Measurements from ENCODE around the gene RASAL1. TPM values are rescaled to one million over a fixed set of nuclear protein-coding genes. Genes with fewer than 3 reads are reported as not detected.

Gene RASAL1
- total RNA-seq, 2 experiments from 2014 or later, result 1.2 to 2.7 TPM

DNA sequence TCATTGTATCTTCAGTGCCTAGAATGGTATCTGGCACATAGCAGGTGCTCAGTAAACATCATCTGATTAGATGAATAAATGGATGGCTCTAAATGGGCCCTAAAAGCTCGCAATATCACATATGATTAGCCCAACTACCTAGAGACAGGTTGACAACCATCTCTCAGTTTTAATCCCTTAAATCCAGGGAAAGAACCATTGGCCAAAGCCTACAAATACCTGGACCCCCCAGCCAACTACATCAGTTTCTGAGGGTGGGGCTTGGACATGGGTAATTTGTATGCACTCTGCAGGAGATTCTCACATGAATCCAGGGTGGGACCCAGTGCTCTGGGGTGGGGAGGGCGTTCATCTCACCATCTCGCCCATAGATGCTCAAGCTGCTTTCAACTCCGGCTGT, 83.8 kb downstream of the RASAL1 start:
- H3K4me3 Mint-ChIP-seq, result no peak overlapping the region

DNA sequence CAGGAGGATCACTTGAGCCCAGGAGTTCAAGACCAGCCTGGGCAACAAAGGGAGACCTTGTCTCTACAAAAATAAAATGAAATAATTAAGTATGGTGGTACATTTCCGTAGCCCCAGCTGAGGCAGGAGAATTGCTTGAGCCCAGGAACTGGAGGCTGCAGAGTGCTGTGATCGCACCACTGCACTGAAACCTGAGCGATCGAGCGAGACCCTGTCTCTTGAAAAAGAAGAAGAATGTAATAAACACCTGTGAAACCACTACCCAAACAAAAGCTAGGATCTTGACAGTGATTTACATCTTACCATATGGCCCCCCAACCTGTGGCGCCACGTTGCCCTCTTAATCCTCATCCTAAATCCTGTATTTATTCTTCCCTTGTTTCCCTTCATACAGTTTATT, 84.8 kb downstream of the RASAL1 start:
- H3K36me3 ChIP-seq (ENCODE audit: insufficient read depth, low read length), result no peaks in the 10 kb centered on the region
- H3K9me3 Mint-ChIP-seq, result no peaks in the 10 kb centered on the region
- H3K27ac ChIP-seq (ENCODE audit: low read depth in 1 of 2, low read length in 2 of 2), result no peak overlapping the region
- ATAC-seq (ENCODE audit: poor library complexity) (no peak), DNase-seq (no peak)
- TF ChIP-seq, protein P1, sequence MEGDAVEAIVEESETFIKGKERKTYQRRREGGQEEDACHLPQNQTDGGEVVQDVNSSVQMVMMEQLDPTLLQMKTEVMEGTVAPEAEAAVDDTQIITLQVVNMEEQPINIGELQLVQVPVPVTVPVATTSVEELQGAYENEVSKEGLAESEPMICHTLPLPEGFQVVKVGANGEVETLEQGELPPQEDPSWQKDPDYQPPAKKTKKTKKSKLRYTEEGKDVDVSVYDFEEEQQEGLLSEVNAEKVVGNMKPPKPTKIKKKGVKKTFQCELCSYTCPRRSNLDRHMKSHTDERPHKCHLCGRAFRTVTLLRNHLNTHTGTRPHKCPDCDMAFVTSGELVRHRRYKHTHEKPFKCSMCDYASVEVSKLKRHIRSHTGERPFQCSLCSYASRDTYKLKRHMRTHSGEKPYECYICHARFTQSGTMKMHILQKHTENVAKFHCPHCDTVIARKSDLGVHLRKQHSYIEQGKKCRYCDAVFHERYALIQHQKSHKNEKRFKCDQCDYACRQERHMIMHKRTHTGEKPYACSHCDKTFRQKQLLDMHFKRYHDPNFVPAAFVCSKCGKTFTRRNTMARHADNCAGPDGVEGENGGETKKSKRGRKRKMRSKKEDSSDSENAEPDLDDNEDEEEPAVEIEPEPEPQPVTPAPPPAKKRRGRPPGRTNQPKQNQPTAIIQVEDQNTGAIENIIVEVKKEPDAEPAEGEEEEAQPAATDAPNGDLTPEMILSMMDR (IDR thresholded peaks at IDR 0.05), result no peak
- intact Hi-C loops (cut with DNase I, micrococcal nuclease), result loop anchor here in 1 of 2 experiments (10.0 kb wide), 1 partner anchor 104 kb away; no protein-coding TSS in a partner anchor
- no peaks in the 10 kb centered on the region for H3K36me3 Mint-ChIP-seq (ENCODE audit: low read depth)
- no peaks in the 10 kb centered on the region for H3K27me3 ChIP-seq (ENCODE audit: control insufficient read depth in 1 of 2, insufficient read depth in 2 of 2, low read length in 2 of 2)
- peaks cover 29% of the 10 kb centered on the region for H3K4me1 ChIP-seq (ENCODE audit: insufficient read depth, low read length)
- H3K4me3 Mint-ChIP-seq, result no peak overlapping the region
- peaks cover 62% of the 10 kb centered on the region for H3K4me1 Mint-ChIP-seq (ENCODE audit: low read depth)
- no peak overlapping the region for H3K4me3 ChIP-seq (ENCODE audit: low read length)
- ChIA-PET POLR2A (no interaction called here), CTCF (interaction anchor here (3.2 kb wide), 1 partner anchor 123 kb away, joined by 21 read pairs; no protein-coding TSS in a partner anchor)
- no peak overlapping the region for H3K27ac Mint-ChIP-seq
- H3K9me3 ChIP-seq (ENCODE audit: control insufficient read depth in 1 of 2, insufficient read depth in 1 of 2, low read length in 2 of 2), result no peaks in the 10 kb centered on the region
- H3K27me3 Mint-ChIP-seq, result no peaks in the 10 kb centered on the region

More for the DNA sequence above, 83.8 kb downstream of the RASAL1 start:
- intact Hi-C loops (cut with DNase I, micrococcal nuclease), result loop anchor here in 1 of 2 experiments (10.0 kb wide), 1 partner anchor 103 kb away; no protein-coding TSS in a partner anchor
- Histone ChIP-seq H3K27ac (ENCODE audit: low read depth in 1 of 2, low read length in 2 of 2) (no peak overlapping the region), H3K4me3 (ENCODE audit: low read length) (no peak overlapping the region), H3K27me3 (ENCODE audit: control insufficient read depth in 1 of 2, insufficient read depth in 2 of 2, low read length in 2 of 2) (no peaks in the 10 kb centered on the region), H3K4me1 (ENCODE audit: insufficient read depth, low read length) (peaks cover 35% of the 10 kb centered on the region), H3K9me3 (ENCODE audit: control insufficient read depth in 1 of 2, insufficient read depth in 1 of 2, low read length in 2 of 2) (no peaks in the 10 kb centered on the region), H3K36me3 (ENCODE audit: insufficient read depth, low read length) (no peaks in the 10 kb centered on the region)
- no peaks in the 10 kb centered on the region for H3K36me3 Mint-ChIP-seq (ENCODE audit: low read depth)
- no peaks in the 10 kb centered on the region for H3K9me3 Mint-ChIP-seq
- ATAC-seq (ENCODE audit: poor library complexity) (no peak), DNase-seq (no peak)
- TF ChIP-seq, protein P1 (IDR thresholded peaks at IDR 0.05), result no peak
- H3K27ac Mint-ChIP-seq, result no peak overlapping the region
- ChIA-PET POLR2A (no interaction called here), CTCF (no interaction called here)
- H3K27me3 Mint-ChIP-seq, result no peaks in the 10 kb centered on the region
- peaks cover 69% of the 10 kb centered on the region for H3K4me1 Mint-ChIP-seq (ENCODE audit: low read depth)

DNA sequence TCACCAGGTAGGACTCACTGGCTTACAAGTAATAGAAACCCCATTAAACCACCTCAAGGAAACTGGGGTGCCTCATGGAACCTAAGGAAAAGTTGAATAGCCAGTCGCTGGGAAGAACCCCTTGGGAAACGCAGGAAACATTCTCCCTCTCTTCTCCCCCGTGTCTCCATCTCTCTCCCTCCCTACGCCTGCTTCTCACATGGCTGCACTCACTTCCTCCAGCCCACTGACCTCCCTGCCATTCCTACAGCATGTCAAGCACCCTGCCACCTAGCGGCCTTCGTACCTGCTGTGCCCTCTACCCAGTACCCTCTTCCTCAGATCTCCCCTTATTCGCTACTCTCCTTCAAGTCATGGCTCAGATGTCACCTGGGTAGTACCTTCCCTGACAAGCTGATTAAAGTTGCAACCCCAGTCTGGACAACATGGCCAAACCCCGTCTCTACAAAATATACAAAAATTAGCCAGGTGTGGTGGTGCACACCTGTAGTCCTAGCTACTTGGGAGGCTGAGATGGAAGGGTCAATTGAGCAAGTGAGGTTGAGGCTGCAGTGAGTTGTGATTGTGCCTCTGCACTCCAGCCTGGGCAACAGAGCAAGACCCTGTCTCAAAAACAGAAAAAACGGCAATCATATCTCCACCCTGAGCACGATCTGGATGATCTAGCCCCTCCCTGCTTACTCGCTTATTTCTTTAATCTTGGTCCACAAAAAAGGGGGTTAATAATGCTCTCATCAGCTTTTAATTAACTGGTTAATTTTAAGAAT, 85.4 kb downstream of the RASAL1 start:
- Mint-ChIP-seq H3K4me3 (no peak overlapping the region), H3K4me1 (ENCODE audit: low read depth) (peaks cover 60% of the 10 kb centered on the region), H3K27ac (no peak overlapping the region), H3K36me3 (ENCODE audit: low read depth) (no peaks in the 10 kb centered on the region), H3K27me3 (no peaks in the 10 kb centered on the region), H3K9me3 (no peaks in the 10 kb centered on the region)
- intact Hi-C loops (cut with DNase I, micrococcal nuclease), result loop anchor here (2.0 to 10.0 kb wide), 2 partner anchors 103 to 105 kb away; no protein-coding TSS in a partner anchor
- Histone ChIP-seq H3K27ac (ENCODE audit: low read depth in 1 of 2, low read length in 2 of 2) (no peak overlapping the region), H3K27me3 (ENCODE audit: control insufficient read depth in 1 of 2, insufficient read depth in 2 of 2, low read length in 2 of 2) (no peaks in the 10 kb centered on the region), H3K36me3 (ENCODE audit: insufficient read depth, low read length) (no peaks in the 10 kb centered on the region), H3K4me1 (ENCODE audit: insufficient read depth, low read length) (peaks cover 22% of the 10 kb centered on the region), H3K4me3 (ENCODE audit: low read length) (no peak overlapping the region), H3K9me3 (ENCODE audit: control insufficient read depth in 1 of 2, insufficient read depth in 1 of 2, low read length in 2 of 2) (no peaks in the 10 kb centered on the region)
- ChIA-PET CTCF (interaction anchor here (1.3 to 3.2 kb wide), 2 partner anchors 49 to 124 kb away, joined by 5 to 21 read pairs; no protein-coding TSS in a partner anchor), POLR2A (interaction anchor here (1.2 kb wide), 1 partner anchor 42 kb away, joined by 3 read pairs; no protein-coding TSS in a partner anchor)
- DNase-seq, result peak in 1 of 14 experiments; percentile 25
- TF ChIP-seq, protein P1 (IDR thresholded peaks at IDR 0.05), result no peak
- ATAC-seq (ENCODE audit: poor library complexity), result no peak

Small RNA genes within 50 kb of the gene (microRNA-seq; reads per million reads assigned to microRNA genes)
- gene MIR7106 (ENCODE audit: borderline microRNAs expressed, borderline replicate concordance), result not detected

Other genes starting within 250 kb of the RASAL1 start
- gene OAS1, start 228.8 kb downstream of the RASAL1 start, total RNA-seq, result 1 to 10 TPM; 2.6 to 3.4 TPM
- 10 to 100 TPM; 13.9 to 14.5 TPM for gene OAS3, start 197.3 kb downstream of the RASAL1 start, total RNA-seq
- gene OAS2, start 157.2 kb downstream of the RASAL1 start, total RNA-seq, result 10 to 100 TPM; 15.0 to 16.2 TPM
- 10 to 100 TPM; 14.0 to 14.2 TPM for gene DTX1, start 79.0 kb downstream of the RASAL1 start, total RNA-seq
- gene CFAP73, start 14.0 kb upstream of the RASAL1 start, total RNA-seq, result 1 to 10 TPM in 1 of 2 experiments, under 1 TPM in 1; 0.92 to 1.2 TPM
- 10 to 100 TPM; 56.8 to 61.1 TPM for gene DDX54, start 49.7 kb upstream of the RASAL1 start, total RNA-seq
- 1 to 10 TPM; 2.9 to 3.3 TPM for gene RITA1, start 50.0 kb upstream of the RASAL1 start, total RNA-seq
- gene TPCN1, start 85.7 kb upstream of the RASAL1 start, total RNA-seq, result 10 to 100 TPM; 52.4 to 59.7 TPM
- 10 to 100 TPM; 85.3 to 92.7 TPM for gene SLC8B1, start 199.3 kb upstream of the RASAL1 start, total RNA-seq
- 10 to 100 TPM; 10.4 to 12.2 TPM for gene PLBD2, start 222.8 kb upstream of the RASAL1 start, total RNA-seq

Data from CD4-positive, alpha-beta T cell (primary cell).